ENCODE data around the gene OGA.

The OGA gene

GRCh38 chr10:101768791-101769170 is 49.5 kb downstream of the OGA start:
- TF ChIP-seq CTCF (IDR thresholded peaks at IDR 0.05; ENCODE audit: low read depth, low read length): no peak
- H3K4me3 ChIP-seq (ENCODE audit: low read depth, low read length): no peak overlapping the region

GRCh38 chr10:101767966-101768790 is 50.1 kb downstream of the OGA start:
- TF ChIP-seq CTCF (IDR thresholded peaks at IDR 0.05; ENCODE audit: low read depth, low read length): no peak
- H3K4me3 ChIP-seq (ENCODE audit: low read depth, low read length): no peak overlapping the region

GRCh38 chr10:101767600-101767945 is 50.7 kb downstream of the OGA start:
- H3K4me3 ChIP-seq (ENCODE audit: low read depth, low read length): no peak overlapping the region
- TF ChIP-seq CTCF (IDR thresholded peaks at IDR 0.05; ENCODE audit: low read depth, low read length): no peak

GRCh38 chr10:101766753-101767599 is 51.3 kb downstream of the OGA start:
- H3K4me3 ChIP-seq (ENCODE audit: low read depth, low read length): no peak overlapping the region
- TF ChIP-seq CTCF (IDR thresholded peaks at IDR 0.05; ENCODE audit: low read depth, low read length): no peak

- TF ChIP-seq CTCF (IDR thresholded peaks at IDR 0.05; ENCODE audit: low read depth, low read length): no peak
These were observed 51.9 kb downstream of the OGA start for GRCh38 chr10:101766306-101766705.

GRCh38 chr10:101763141-101763846 is 55.0 kb downstream of the OGA start:
- H3K4me3 ChIP-seq (ENCODE audit: low read depth, low read length): no peak overlapping the region
- TF ChIP-seq CTCF (IDR thresholded peaks at IDR 0.05; ENCODE audit: low read depth, low read length): no peak

More at GRCh38 chr10:101766306-101766705, 51.9 kb downstream of the OGA start:
- no peak overlapping the region for H3K4me3 ChIP-seq (ENCODE audit: low read depth, low read length)

Data from WI38 (cell line).